ENCODE results near the gene DMAC2. TPM values are rescaled to one million over a fixed set of nuclear protein-coding genes. Genes with fewer than 3 reads are reported as not detected.

DMAC2 gene
- total and polyA plus RNA-seq, 2 of the 13 experiments (the other 11 are each of a cell fraction or from before 2014, with no cell fraction given): 39.0 to 66.0 TPM

GRCh38 chr19:41413947-41414346 is 25.8 kb downstream of the DMAC2 start:
- no peak overlapping the region for H3K4me2 ChIP-seq (ENCODE audit: low read depth, low read length)
- CTCF ChIA-PET (ENCODE audit: low intra/inter-chr PET ratio, low total read pairs): no interaction called here
- no peak overlapping the region for H3K27ac ChIP-seq (ENCODE audit: extremely low read length, insufficient read depth, low read length)
- H3K9ac ChIP-seq (ENCODE audit: insufficient read depth, low read depth, low read length): no peak overlapping the region
- H3K36me3 ChIP-seq (replicated peaks in 1 of 2; ENCODE audit: control insufficient read depth in 1 of 2, insufficient read depth in 2 of 2, low read length in 2 of 2): peaks cover 9 to 21% of the 10 kb centered on the region in 2 experiments; a peak in 4 of 5 replicates
- no peak overlapping the region for H3K4me3 ChIP-seq (replicated peaks in 1 of 3; ENCODE audit: insufficient read depth in 1 of 3, low read depth in 2 of 3, low read length in 3 of 3)
- TF ChIP-seq, protein P1, sequence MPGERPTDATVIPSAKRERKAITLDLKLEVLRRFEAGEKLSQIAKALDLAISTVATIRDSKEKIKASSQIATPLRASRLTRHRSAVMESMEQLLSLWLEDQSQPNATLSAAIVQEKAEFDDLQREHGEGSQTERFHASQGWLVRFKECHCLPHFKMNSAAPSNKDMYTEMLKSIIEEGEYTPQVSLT (CRISPR knock-in tag; IDR thresholded peaks at IDR 0.05; ENCODE audit: borderline replicate concordance, low read depth): no peak
- TF ChIP-seq ZNF614 (CRISPR knock-in tag; IDR thresholded peaks at IDR 0.05; ENCODE audit: borderline replicate concordance) (no peak), AHDC1 (CRISPR knock-in tag; IDR thresholded peaks at IDR 0.05; ENCODE audit: borderline replicate concordance) (no peak), ZNF737 (CRISPR knock-in tag; IDR thresholded peaks at IDR 0.05; ENCODE audit: borderline replicate concordance) (no peak), RFX5 (IDR thresholded peaks at IDR 0.05; ENCODE audit: low read depth, low read length) (no peak), KDM4B (CRISPR knock-in tag; IDR thresholded peaks at IDR 0.05) (no peak), AKAP8 (CRISPR knock-in tag; IDR thresholded peaks at IDR 0.05) (no peak), RBAK (CRISPR knock-in tag; IDR thresholded peaks at IDR 0.05) (no peak), JUND (CRISPR knock-in tag; IDR thresholded peaks at IDR 0.05) (no peak), NFKBIZ (CRISPR knock-in tag; IDR thresholded peaks at IDR 0.05) (no peak), YY1 (IDR thresholded peaks at IDR 0.05; ENCODE audit: insufficient read depth, insufficient replicate concordance, low read depth, low read length) (no peak), ETV5 (CRISPR knock-in tag; IDR thresholded peaks at IDR 0.05; ENCODE audit: borderline replicate concordance) (no peak), ZKSCAN1 (IDR thresholded peaks at IDR 0.05; ENCODE audit: low read length) (no peak)
- TF ChIP-seq, protein P2, sequence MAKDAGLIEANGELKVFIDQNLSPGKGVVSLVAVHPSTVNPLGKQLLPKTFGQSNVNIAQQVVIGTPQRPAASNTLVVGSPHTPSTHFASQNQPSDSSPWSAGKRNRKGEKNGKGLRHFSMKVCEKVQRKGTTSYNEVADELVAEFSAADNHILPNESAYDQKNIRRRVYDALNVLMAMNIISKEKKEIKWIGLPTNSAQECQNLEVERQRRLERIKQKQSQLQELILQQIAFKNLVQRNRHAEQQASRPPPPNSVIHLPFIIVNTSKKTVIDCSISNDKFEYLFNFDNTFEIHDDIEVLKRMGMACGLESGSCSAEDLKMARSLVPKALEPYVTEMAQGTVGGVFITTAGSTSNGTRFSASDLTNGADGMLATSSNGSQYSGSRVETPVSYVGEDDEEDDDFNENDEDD (CRISPR knock-in tag; IDR thresholded peaks at IDR 0.05; ENCODE audit: borderline replicate concordance): no peak
- TF ChIP-seq, protein P3, sequence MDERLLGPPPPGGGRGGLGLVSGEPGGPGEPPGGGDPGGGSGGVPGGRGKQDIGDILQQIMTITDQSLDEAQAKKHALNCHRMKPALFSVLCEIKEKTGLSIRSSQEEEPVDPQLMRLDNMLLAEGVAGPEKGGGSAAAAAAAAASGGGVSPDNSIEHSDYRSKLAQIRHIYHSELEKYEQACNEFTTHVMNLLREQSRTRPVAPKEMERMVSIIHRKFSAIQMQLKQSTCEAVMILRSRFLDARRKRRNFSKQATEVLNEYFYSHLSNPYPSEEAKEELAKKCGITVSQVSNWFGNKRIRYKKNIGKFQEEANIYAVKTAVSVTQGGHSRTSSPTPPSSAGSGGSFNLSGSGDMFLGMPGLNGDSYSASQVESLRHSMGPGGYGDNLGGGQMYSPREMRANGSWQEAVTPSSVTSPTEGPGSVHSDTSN (CRISPR knock-in tag; IDR thresholded peaks at IDR 0.05): no peak
- TF ChIP-seq, protein P4, sequence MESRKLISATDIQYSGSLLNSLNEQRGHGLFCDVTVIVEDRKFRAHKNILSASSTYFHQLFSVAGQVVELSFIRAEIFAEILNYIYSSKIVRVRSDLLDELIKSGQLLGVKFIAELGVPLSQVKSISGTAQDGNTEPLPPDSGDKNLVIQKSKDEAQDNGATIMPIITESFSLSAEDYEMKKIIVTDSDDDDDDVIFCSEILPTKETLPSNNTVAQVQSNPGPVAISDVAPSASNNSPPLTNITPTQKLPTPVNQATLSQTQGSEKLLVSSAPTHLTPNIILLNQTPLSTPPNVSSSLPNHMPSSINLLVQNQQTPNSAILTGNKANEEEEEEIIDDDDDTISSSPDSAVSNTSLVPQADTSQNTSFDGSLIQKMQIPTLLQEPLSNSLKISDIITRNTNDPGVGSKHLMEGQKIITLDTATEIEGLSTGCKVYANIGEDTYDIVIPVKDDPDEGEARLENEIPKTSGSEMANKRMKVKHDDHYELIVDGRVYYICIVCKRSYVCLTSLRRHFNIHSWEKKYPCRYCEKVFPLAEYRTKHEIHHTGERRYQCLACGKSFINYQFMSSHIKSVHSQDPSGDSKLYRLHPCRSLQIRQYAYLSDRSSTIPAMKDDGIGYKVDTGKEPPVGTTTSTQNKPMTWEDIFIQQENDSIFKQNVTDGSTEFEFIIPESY (CRISPR knock-in tag; IDR thresholded peaks at IDR 0.05): no peak
- no peak overlapping the region for H2AFZ ChIP-seq (ENCODE audit: low read length)
- 100% methylated on average over 4 of the region's 10 CpGs for WGBS (ENCODE audit: low lambda C conversion rate)
- DNase-seq (ENCODE audit: low spot score): no peak
- POLR2A ChIA-PET: no interaction called here
- H3K4me1 ChIP-seq (ENCODE audit: insufficient read depth, low read length): peaks cover 22% of the 10 kb centered on the region
- no peaks in the 10 kb centered on the region for H3K9me3 ChIP-seq (ENCODE audit: low read length)
- no peaks in the 10 kb centered on the region for H3K27me3 ChIP-seq (ENCODE audit: control insufficient read depth in 1 of 2, insufficient read depth in 2 of 2, low read length in 2 of 2)
- BruUV-seq (replicated peaks): no TSS peak
- no peaks in the 10 kb centered on the region for H4K20me1 ChIP-seq (ENCODE audit: insufficient read depth, low read length)
- no peak for ATAC-seq
- intact Hi-C loops (cut with micrococcal nuclease; ENCODE audit: unreplicated experiment): no loop called here
- in situ Hi-C loops (cut with HindIII; ENCODE audit: extremely low pct_ligation_motif_present, low pct_unique_long_range_greater_than_20kb): no loop called here
- FAIRE-seq: no peak
- no peaks in the 10 kb centered on the region for H3K79me2 ChIP-seq (ENCODE audit: insufficient read depth, low read length)

Data from HepG2 (cell line).